GM12878 (cell line): ENCODE data around the gene FPGS. TPM values are rescaled to one million over a fixed set of nuclear protein-coding genes. Genes with fewer than 3 reads are reported as not detected.

Experiments used
- CHD1 ChIP-seq: IDR thresholded peaks from 2 replicates; pipeline ENCODE4 v1.6.1; 2012; ENCODE audit warnings: low read depth, low read length, improper control_type of control experiment
- CREB1 ChIP-seq: IDR thresholded peaks from 2 replicates; pipeline ENCODE4 v1.6.1; 2012; ENCODE audit warnings: low read depth, mild to moderate bottlenecking, inconsistent platforms
- CREM ChIP-seq: IDR thresholded peaks from 2 replicates; pipeline ENCODE4 v1.6.1; 2014; ENCODE audit warnings: antibody characterized with exemption, low read depth
- CTCF ChIP-seq, 3 experiments: IDR thresholded peaks in 2 of 3; conservative IDR thresholded peaks in 1 of 3; 2 replicates each; pipeline ENCODE4 v1.5.1; 2011; ENCODE audit warnings: low read depth in 3 of 3, low read length in 3 of 3, mild to moderate bottlenecking in 3 of 3, control low read depth in 2 of 3, moderate library complexity in 2 of 3, inconsistent platforms in 1 of 3, mixed read lengths in 1 of 3; ENCODE audit not compliant: control insufficient read depth in 2 of 3, insufficient read depth in 1 of 3; ENCODE audit errors: extremely low read depth in 1 of 3
- EED ChIP-seq: sonication (generic); IDR thresholded peaks from 2 replicates; pipeline ENCODE4 v1.6.1; 2016; ENCODE audit warnings: antibody characterized with exemption, low read depth
- FOXK2 ChIP-seq: fragments of 450-650 bp; IDR thresholded peaks from 2 replicates; pipeline ENCODE4 v1.6.1; 2017; ENCODE audit warnings: mild to moderate bottlenecking, moderate library complexity
- HCFC1 ChIP-seq: fragments of 150-350 bp; IDR thresholded peaks from 2 replicates; pipeline ENCODE4 v1.6.1; 2014; ENCODE audit warnings: low read length
- HDAC6 ChIP-seq: fragments of 200-600 bp; sonication (generic); IDR thresholded peaks from one replicate; pipeline ENCODE4 v1.8.0; 2017; ENCODE audit warnings: antibody characterized with exemption; ENCODE audit not compliant: unreplicated experiment
- JUNB ChIP-seq: IDR thresholded peaks from 2 replicates; pipeline ENCODE4 v1.6.1; 2016; ENCODE audit warnings: antibody characterized with exemption, mild to moderate bottlenecking
- LARP7 ChIP-seq: fragments of 450-650 bp; IDR thresholded peaks from 2 replicates; pipeline ENCODE4 v1.6.1; 2017; ENCODE audit warnings: mild to moderate bottlenecking
- MEF2B ChIP-seq: fragments of 450-650 bp; IDR thresholded peaks from 2 replicates; pipeline ENCODE4 v1.6.1; 2018; ENCODE audit warnings: mild to moderate bottlenecking, moderate library complexity; ENCODE audit not compliant: partially characterized antibody, poor library complexity, severe bottlenecking
- MYB ChIP-seq: fragments of 150-350 bp; IDR thresholded peaks from 2 replicates; pipeline ENCODE4 v1.6.1; 2014; ENCODE audit warnings: mild to moderate bottlenecking, low read depth, low read length, borderline replicate concordance
- NKRF ChIP-seq: fragments of 450-650 bp; conservative IDR thresholded peaks from 2 replicates; pipeline ENCODE4 v1.6.1; 2017; ENCODE audit warnings: mild to moderate bottlenecking, moderate library complexity
- POLR2AphosphoS5 ChIP-seq: IDR thresholded peaks from 2 replicates; pipeline ENCODE4 v1.6.1; 2011; ENCODE audit warnings: mild to moderate bottlenecking, low read length, inconsistent platforms
- RAD21 ChIP-seq: IDR thresholded peaks from 2 replicates; pipeline ENCODE4 v1.6.1; 2011; ENCODE audit warnings: mild to moderate bottlenecking, low read depth, low read length, moderate library complexity; ENCODE audit not compliant: insufficient read depth
- RBBP5 ChIP-seq: fragments of 200-600 bp; sonication (generic); conservative IDR thresholded peaks from 2 replicates; pipeline ENCODE4 v1.6.1; 2016
- RCOR1 ChIP-seq: conservative IDR thresholded peaks from 2 replicates; pipeline ENCODE4 v1.6.1; 2012; ENCODE audit warnings: low read depth, low read length, improper control_type of control experiment
- SIN3A ChIP-seq: IDR thresholded peaks from 2 replicates; pipeline ENCODE4 v1.6.1; 2012; ENCODE audit warnings: low read depth, low read length, improper control_type of control experiment
- SMAD1 ChIP-seq: fragments of 450-650 bp; IDR thresholded peaks from 2 replicates; pipeline ENCODE4 v1.6.1; 2018; ENCODE audit warnings: mild to moderate bottlenecking, low read depth; ENCODE audit not compliant: partially characterized antibody
- SMAD5 ChIP-seq: IDR thresholded peaks from 2 replicates; pipeline ENCODE4 v1.6.1; 2016; ENCODE audit warnings: antibody characterized with exemption, low read depth
- TCF3 ChIP-seq: IDR thresholded peaks from 2 replicates; pipeline ENCODE4 v1.6.1; 2012; ENCODE audit warnings: low read depth, mild to moderate bottlenecking, low read length, borderline replicate concordance; ENCODE audit not compliant: insufficient read depth
- ZNF622 ChIP-seq: fragments of 450-650 bp; IDR thresholded peaks from 2 replicates; pipeline ENCODE4 v1.6.1; 2017; ENCODE audit warnings: mild to moderate bottlenecking, inconsistent platforms
- polyA plus RNA-seq, 11 experiments: library from polyadenylated mRNA; depleted of rRNA in 4 of 11; unstranded in 6 of 11; stranded (reverse) in 5 of 11; fragments of >200 nt; fragmentation: Nextera tagmentation in 4 of 11; fragmentation: Illumina TruSeq in 1 of 11; extraction: Ambion mirVana in 4 of 11; extraction: Trizol in 1 of 11; gene quantifications; 1 replicate in 1 of 11; 2 replicates in 10 of 11; pipeline versions ENCODE4 v1.2.1 to v1.2.3, GENCODE V29; 2011 to 2016; ENCODE audit warnings: inconsistent platforms in 2 of 11, missing spikeins in 2 of 11, low read depth in 1 of 11
- total RNA-seq, 4 experiments: library from RNA; depleted of rRNA in 3 of 4; stranded (reverse); fragments of >200 nt in 3 of 4; fragmentation: Illumina TruSeq in 1 of 4; extraction: Trizol in 1 of 4; gene quantifications; 2 replicates each; pipeline versions ENCODE4 v1.2.1 to v1.2.3, GENCODE V29; 2013 to 2021
- TF ChIP-seq, protein P1 (sequence below): fragments of 450-650 bp; IDR thresholded peaks from 2 replicates; pipeline ENCODE4 v1.6.1; 2017; ENCODE audit warnings: low read depth, mild to moderate bottlenecking, moderate library complexity
- TF ChIP-seq, protein P2 (sequence below): fragments of 450-650 bp; IDR thresholded peaks from 2 replicates; pipeline ENCODE4 v1.6.1; 2017; ENCODE audit warnings: mild to moderate bottlenecking, low read depth, inconsistent platforms; ENCODE audit not compliant: poor library complexity, severe bottlenecking

FPGS gene
- total and polyA plus RNA-seq, 10 of the 15 experiments (the other 5 are each of a cell fraction or from before 2014, with no cell fraction given), result 1.2 to 127 (median 80.4) TPM

DNA sequence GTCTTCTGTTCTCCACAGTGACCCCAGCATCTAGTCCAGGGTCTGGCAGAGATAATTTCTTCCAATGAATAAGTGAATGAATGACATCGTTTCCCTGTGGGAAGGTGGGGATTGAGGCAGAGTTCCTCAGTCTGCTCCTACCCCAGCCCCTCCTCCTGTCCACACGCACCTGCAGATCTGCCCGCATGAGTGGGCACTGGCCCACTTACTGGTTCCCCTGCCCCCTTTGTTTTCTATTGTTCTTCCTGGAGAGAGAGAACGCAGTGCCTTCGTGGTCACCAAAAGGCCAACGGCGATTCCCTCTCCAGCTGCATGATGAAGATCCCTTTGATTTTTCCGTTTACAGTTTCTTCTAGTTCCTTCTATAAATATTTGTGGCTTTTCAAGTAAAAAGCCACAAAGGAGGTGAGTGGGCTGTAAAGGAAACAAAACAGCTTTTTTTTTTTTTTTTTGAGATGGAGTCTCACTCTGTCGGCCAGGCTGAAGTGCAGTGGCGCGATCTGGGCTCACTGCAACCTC, 5.8 kb upstream of the FPGS start (continued):
- TF ChIP-seq JUNB (no peak), MYB (0 out of 2 replicates have a peak, but pooled peaks have one; percentile 33), CREM (0 out of 2 replicates have a peak, but pooled peaks have one; percentile 29), CHD1 (no peak), RBBP5 (no peak), HDAC6 (no peak), HCFC1 (no peak), ZNF622 (no peak), RCOR1 (no peak), SMAD5 (no peak), FOXK2 (no peak), MEF2B (peak; percentile 27), SIN3A (no peak), NKRF (no peak), CTCF (IDR thresholded peaks at IDR 0.05 in 2 of 3, conservative IDR thresholded peaks at IDR 0.05 in 1 of 3; ENCODE audit: control insufficient read depth in 2 of 3, extremely low read depth in 1 of 3, insufficient read depth in 1 of 3, low read depth in 3 of 3, low read length in 3 of 3) (no peak), LARP7 (no peak), EED (peak; percentile 60), TCF3 (0 out of 2 replicates have a peak, but pooled peaks have one; percentile 19), POLR2AphosphoS5 (peak; percentile 9; the same call in 1 of the 2 replicates), CREB1 (0 out of 2 replicates have a peak, but pooled peaks have one; percentile 17), RAD21 (no peak), SMAD1 (no peak)
- TF ChIP-seq, protein P1, sequence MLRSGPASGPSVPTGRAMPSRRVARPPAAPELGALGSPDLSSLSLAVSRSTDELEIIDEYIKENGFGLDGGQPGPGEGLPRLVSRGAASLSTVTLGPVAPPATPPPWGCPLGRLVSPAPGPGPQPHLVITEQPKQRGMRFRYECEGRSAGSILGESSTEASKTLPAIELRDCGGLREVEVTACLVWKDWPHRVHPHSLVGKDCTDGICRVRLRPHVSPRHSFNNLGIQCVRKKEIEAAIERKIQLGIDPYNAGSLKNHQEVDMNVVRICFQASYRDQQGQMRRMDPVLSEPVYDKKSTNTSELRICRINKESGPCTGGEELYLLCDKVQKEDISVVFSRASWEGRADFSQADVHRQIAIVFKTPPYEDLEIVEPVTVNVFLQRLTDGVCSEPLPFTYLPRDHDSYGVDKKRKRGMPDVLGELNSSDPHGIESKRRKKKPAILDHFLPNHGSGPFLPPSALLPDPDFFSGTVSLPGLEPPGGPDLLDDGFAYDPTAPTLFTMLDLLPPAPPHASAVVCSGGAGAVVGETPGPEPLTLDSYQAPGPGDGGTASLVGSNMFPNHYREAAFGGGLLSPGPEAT, result peak; percentile 78; the same call in 1 of the 2 replicates
- TF ChIP-seq, protein P2, sequence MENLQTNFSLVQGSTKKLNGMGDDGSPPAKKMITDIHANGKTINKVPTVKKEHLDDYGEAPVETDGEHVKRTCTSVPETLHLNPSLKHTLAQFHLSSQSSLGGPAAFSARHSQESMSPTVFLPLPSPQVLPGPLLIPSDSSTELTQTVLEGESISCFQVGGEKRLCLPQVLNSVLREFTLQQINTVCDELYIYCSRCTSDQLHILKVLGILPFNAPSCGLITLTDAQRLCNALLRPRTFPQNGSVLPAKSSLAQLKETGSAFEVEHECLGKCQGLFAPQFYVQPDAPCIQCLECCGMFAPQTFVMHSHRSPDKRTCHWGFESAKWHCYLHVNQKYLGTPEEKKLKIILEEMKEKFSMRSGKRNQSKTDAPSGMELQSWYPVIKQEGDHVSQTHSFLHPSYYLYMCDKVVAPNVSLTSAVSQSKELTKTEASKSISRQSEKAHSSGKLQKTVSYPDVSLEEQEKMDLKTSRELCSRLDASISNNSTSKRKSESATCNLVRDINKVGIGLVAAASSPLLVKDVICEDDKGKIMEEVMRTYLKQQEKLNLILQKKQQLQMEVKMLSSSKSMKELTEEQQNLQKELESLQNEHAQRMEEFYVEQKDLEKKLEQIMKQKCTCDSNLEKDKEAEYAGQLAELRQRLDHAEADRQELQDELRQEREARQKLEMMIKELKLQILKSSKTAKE, result no peak
